ENCODE measurements around the gene ZNF512. TPM values are rescaled to one million over a fixed set of nuclear protein-coding genes. Genes with fewer than 3 reads are reported as not detected.
"Not testable (repeated sequence)": the region's sequence is repeated elsewhere in the genome, so short reads cannot be mapped to it uniquely, and the experiment has no call there.

ZNF512 gene
- polyA plus RNA-seq, 4 donors = 67.0 to 84.2 (median 80.5) TPM

GRCh38 chr2:27628767-27629709 is 46.2 kb downstream of the ZNF512 start, which contains the start of the genes CCDC121 and GPN1:
TSS of gene CCDC121 (minus strand) at chr2:27629012. CDS start at chr2:27627799, 1,213 bp downstream.
TSS of gene GPN1 (plus strand) at chr2:27629050. CDS start at chr2:27629059, 9 bp downstream.
- peak; percentile 61 to 70 (median 64) for DNase-seq (ENCODE audit: low read depth in 4 of 4, low spot score in 3 of 4)

- DNase-seq (ENCODE audit: low read depth in 4 of 4, low spot score in 3 of 4) = not testable (repeated sequence)
Measured at GRCh38 chr2:27630257-27630656, 47.4 kb downstream of the ZNF512 start.

GRCh38 chr2:27634291-27634690 is 51.4 kb downstream of the ZNF512 start:
- DNase-seq (ENCODE audit: low read depth in 4 of 4, low spot score in 3 of 4) = no peak

GRCh38 chr2:27636766-27637165 is 53.9 kb downstream of the ZNF512 start:
- no peak for DNase-seq (ENCODE audit: low read depth in 4 of 4, low spot score in 3 of 4)

- no peak for DNase-seq (ENCODE audit: low read depth in 4 of 4, low spot score in 3 of 4)
Measured at GRCh38 chr2:27638037-27638637, 55.3 kb downstream of the ZNF512 start.

- no peak for DNase-seq (ENCODE audit: low read depth in 4 of 4, low spot score in 3 of 4)
Measured at GRCh38 chr2:27638709-27639108, 55.9 kb downstream of the ZNF512 start.

- no peak for DNase-seq (ENCODE audit: low read depth in 4 of 4, low spot score in 3 of 4)
Measured at GRCh38 chr2:27640722-27641245, 57.9 kb downstream of the ZNF512 start.

GRCh38 chr2:27645197-27645596 is 62.4 kb downstream of the ZNF512 start:
- no peak for DNase-seq (ENCODE audit: low read depth in 4 of 4, low spot score in 3 of 4)

GRCh38 chr2:27647289-27647688 is 64.4 kb downstream of the ZNF512 start:
- DNase-seq (ENCODE audit: low read depth in 4 of 4, low spot score in 3 of 4) = no peak

- DNase-seq (ENCODE audit: low read depth in 4 of 4, low spot score in 3 of 4) = no peak
Measured at GRCh38 chr2:27647737-27648136, 64.9 kb downstream of the ZNF512 start.

- no peak for DNase-seq (ENCODE audit: low read depth in 4 of 4, low spot score in 3 of 4)
Measured at GRCh38 chr2:27651056-27651455, 68.2 kb downstream of the ZNF512 start.

GRCh38 chr2:27652341-27652740 is 69.5 kb downstream of the ZNF512 start:
- DNase-seq (ENCODE audit: low read depth in 4 of 4, low spot score in 3 of 4) = no peak

- no peak for DNase-seq (ENCODE audit: low read depth in 4 of 4, low spot score in 3 of 4)
Measured at GRCh38 chr2:27652790-27653189, 69.9 kb downstream of the ZNF512 start.

GRCh38 chr2:27653397-27653796 is 70.6 kb downstream of the ZNF512 start:
- DNase-seq (ENCODE audit: low read depth in 4 of 4, low spot score in 3 of 4) = no peak

GRCh38 chr2:27655155-27655951 is 72.5 kb downstream of the ZNF512 start:
- no peak for DNase-seq (ENCODE audit: low read depth in 4 of 4, low spot score in 3 of 4)

- no peak for DNase-seq (ENCODE audit: low read depth in 4 of 4, low spot score in 3 of 4)
Measured at GRCh38 chr2:27661371-27661770, 78.5 kb downstream of the ZNF512 start.

GRCh38 chr2:27663285-27664153 is 80.7 kb downstream of the ZNF512 start, which contains the start of the genes SLC4A1AP and SUPT7L:
TSS of gene SLC4A1AP (plus strand) at chr2:27663889. CDS start at chr2:27663915, 26 bp downstream.
TSS of gene SUPT7L (minus strand) at chr2:27663614. CDS start at chr2:27662192, 1,422 bp downstream.
- DNase-seq (ENCODE audit: low read depth in 4 of 4, low spot score in 3 of 4) = peak; percentile 73 to 85 (median 74)

GRCh38 chr2:27664154-27664574 is 81.3 kb downstream of the ZNF512 start:
- no peak for DNase-seq (ENCODE audit: low read depth in 4 of 4, low spot score in 3 of 4)

- DNase-seq (ENCODE audit: low read depth in 4 of 4, low spot score in 3 of 4) = no peak
Measured at GRCh38 chr2:27664622-27665363, 82.0 kb downstream of the ZNF512 start.
